ENCODE results near the gene PHF1.

The PHF1 gene

DNA sequence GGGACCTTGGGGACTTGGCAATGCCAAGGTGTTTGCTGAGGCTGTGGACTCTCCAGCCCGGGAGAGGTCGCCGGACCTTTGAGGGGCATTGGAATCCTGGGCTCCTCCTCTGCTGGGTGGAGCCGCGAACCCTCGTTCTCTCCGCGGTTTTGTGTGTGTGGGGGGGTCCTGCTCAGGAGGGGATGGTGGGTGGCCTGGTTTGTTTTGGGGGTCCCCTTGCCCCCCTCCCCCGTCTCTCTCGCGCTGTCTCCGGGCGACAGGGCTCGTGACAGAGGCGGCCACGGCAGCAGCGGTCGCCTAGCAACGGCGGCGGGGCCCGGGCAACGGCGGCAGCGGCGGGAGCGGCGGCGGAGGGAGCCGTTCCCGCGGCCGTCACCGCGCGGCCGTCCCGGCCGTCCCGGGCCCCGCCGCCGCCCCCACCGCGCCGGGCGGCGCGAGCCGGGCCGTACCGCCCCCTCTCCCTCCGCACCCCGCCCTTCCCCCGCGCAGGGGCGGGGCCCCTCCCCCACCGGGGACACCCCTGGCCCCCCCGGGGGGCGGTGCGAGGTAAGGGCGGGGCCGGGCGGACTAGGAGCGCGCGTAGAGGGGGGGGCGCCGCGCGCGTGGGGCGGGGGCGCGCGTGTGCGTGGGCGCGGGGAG lies 16.9 kb downstream of the PHF1 start:
- H3K4me2 ChIP-seq (ENCODE audit: low read length) = peak overlapping the region; percentile 84
- H3K9ac ChIP-seq (ENCODE audit: low read length) = peak overlapping the region; percentile 59; the same call in 1 of the 2 replicates
- H3K4me1 ChIP-seq (ENCODE audit: insufficient read depth, low read length, severe bottlenecking) = peaks cover 67% of the 10 kb centered on the region
- no peak overlapping the region for H2AFZ ChIP-seq (ENCODE audit: low read length)
- TF ChIP-seq EZH2 (IDR thresholded peaks at IDR 0.05; ENCODE audit: borderline replicate concordance, low read length) = no peak
- TF ChIP-seq, protein P1, sequence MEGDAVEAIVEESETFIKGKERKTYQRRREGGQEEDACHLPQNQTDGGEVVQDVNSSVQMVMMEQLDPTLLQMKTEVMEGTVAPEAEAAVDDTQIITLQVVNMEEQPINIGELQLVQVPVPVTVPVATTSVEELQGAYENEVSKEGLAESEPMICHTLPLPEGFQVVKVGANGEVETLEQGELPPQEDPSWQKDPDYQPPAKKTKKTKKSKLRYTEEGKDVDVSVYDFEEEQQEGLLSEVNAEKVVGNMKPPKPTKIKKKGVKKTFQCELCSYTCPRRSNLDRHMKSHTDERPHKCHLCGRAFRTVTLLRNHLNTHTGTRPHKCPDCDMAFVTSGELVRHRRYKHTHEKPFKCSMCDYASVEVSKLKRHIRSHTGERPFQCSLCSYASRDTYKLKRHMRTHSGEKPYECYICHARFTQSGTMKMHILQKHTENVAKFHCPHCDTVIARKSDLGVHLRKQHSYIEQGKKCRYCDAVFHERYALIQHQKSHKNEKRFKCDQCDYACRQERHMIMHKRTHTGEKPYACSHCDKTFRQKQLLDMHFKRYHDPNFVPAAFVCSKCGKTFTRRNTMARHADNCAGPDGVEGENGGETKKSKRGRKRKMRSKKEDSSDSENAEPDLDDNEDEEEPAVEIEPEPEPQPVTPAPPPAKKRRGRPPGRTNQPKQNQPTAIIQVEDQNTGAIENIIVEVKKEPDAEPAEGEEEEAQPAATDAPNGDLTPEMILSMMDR (IDR thresholded peaks at IDR 0.05; ENCODE audit: low read length) = peak; percentile 12; the same call in 1 of the 2 replicates
- no peaks in the 10 kb centered on the region for H3K36me3 ChIP-seq (ENCODE audit: insufficient read depth, low read length)
- H3K27me3 ChIP-seq (ENCODE audit: insufficient read depth, low read length) = no peaks in the 10 kb centered on the region
- H4K20me1 ChIP-seq (ENCODE audit: insufficient read depth, low read length) = no peaks in the 10 kb centered on the region
- no peaks in the 10 kb centered on the region for H3K9me2 ChIP-seq (ENCODE audit: low read depth, low read length)
- H3K9me3 ChIP-seq (ENCODE audit: low read length) = no peaks in the 10 kb centered on the region
- no peaks in the 10 kb centered on the region for H3K79me2 ChIP-seq (ENCODE audit: insufficient read depth, low read length)
- no peak overlapping the region for H3K27ac ChIP-seq (ENCODE audit: low read depth, low read length, poor library complexity, severe bottlenecking)
- peak overlapping the region; percentile 64 for H3K4me3 ChIP-seq (ENCODE audit: low read depth, low read length, poor library complexity, severe bottlenecking)
- H3F3A ChIP-seq (ENCODE audit: insufficient read depth, low read length) = 0 out of 2 replicates have a peak, but pooled peaks cover 5% of the 10 kb centered on the region

DNA sequence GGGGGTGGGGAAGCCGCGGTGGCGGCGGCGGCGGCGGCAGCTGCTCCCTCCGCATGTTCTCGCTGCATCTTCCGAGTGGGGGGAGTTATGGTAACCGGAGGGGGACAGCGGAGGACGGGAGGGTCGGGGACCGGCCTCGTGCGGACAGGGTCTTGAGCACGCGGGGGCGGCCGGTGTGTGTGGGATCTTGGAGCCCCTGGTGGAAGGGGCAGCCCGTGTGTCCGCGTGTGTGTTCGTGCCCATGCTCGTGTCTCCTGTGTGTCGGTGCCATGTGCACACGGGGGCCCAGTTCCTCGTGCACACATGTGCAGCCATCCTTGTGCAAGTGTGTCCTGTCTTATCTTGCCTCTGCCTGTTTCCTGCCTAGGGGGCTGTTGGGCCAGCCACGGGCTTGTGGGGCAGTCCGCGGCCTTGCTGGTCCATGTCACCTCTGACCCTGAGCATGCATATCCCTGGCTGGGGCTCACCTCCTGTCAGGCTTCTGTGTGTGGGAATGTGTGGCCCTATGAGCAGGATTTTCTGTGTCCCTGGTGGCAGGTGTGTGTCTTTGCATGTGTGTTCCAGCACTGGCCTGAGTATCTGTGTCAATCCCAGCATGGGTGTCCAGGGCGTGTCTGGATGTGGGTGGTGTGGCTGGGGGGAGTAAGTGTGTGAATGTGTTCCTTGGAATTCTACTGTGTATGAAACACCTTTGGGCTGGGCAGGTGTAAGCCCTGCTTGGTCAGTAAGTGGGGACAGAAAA lies 17.6 kb downstream of the PHF1 start:
- Histone ChIP-seq H3F3A (ENCODE audit: insufficient read depth, low read length) (0 out of 2 replicates have a peak, but pooled peaks cover 5% of the 10 kb centered on the region), H4K20me1 (ENCODE audit: insufficient read depth, low read length) (no peaks in the 10 kb centered on the region), H3K9ac (ENCODE audit: low read length) (peak overlapping the region; percentile 59), H3K79me2 (ENCODE audit: insufficient read depth, low read length) (no peaks in the 10 kb centered on the region), H3K4me2 (ENCODE audit: low read length) (peak overlapping the region; percentile 80), H2AFZ (ENCODE audit: low read length) (no peak overlapping the region), H3K4me1 (ENCODE audit: insufficient read depth, low read length, severe bottlenecking) (peaks cover 69% of the 10 kb centered on the region), H3K9me2 (ENCODE audit: low read depth, low read length) (no peaks in the 10 kb centered on the region), H3K9me3 (ENCODE audit: low read length) (no peaks in the 10 kb centered on the region), H3K4me3 (ENCODE audit: low read depth, low read length, poor library complexity, severe bottlenecking) (peak overlapping the region; percentile 64), H3K36me3 (ENCODE audit: insufficient read depth, low read length) (no peaks in the 10 kb centered on the region), H3K27ac (ENCODE audit: low read depth, low read length, poor library complexity, severe bottlenecking) (peak overlapping the region; percentile 60), H3K27me3 (ENCODE audit: insufficient read depth, low read length) (no peaks in the 10 kb centered on the region)
- no peak for TF ChIP-seq EZH2 (IDR thresholded peaks at IDR 0.05; ENCODE audit: borderline replicate concordance, low read length)
- TF ChIP-seq, protein P1 (IDR thresholded peaks at IDR 0.05; ENCODE audit: low read length) = peak; percentile 54

GRCh38 chr6:33428966-33429749 lies 18.3 kb downstream of the PHF1 start:
- no peaks in the 10 kb centered on the region for H3K36me3 ChIP-seq (ENCODE audit: insufficient read depth, low read length)
- no peaks in the 10 kb centered on the region for H3K79me2 ChIP-seq (ENCODE audit: insufficient read depth, low read length)
- peaks cover 69% of the 10 kb centered on the region for H3K4me1 ChIP-seq (ENCODE audit: insufficient read depth, low read length, severe bottlenecking)
- H3F3A ChIP-seq (ENCODE audit: insufficient read depth, low read length) = 0 out of 2 replicates have a peak, but pooled peaks cover 5% of the 10 kb centered on the region
- no peak overlapping the region for H2AFZ ChIP-seq (ENCODE audit: low read length)
- peak overlapping the region; percentile 80 for H3K4me2 ChIP-seq (ENCODE audit: low read length)
- H3K27me3 ChIP-seq (ENCODE audit: insufficient read depth, low read length) = no peaks in the 10 kb centered on the region
- peak overlapping the region; percentile 60 for H3K27ac ChIP-seq (ENCODE audit: low read depth, low read length, poor library complexity, severe bottlenecking)
- no peaks in the 10 kb centered on the region for H3K9me2 ChIP-seq (ENCODE audit: low read depth, low read length)
- H3K9me3 ChIP-seq (ENCODE audit: low read length) = no peaks in the 10 kb centered on the region
- peak overlapping the region; percentile 64 for H3K4me3 ChIP-seq (ENCODE audit: low read depth, low read length, poor library complexity, severe bottlenecking)
- peak overlapping the region; percentile 59; the same call in 1 of the 2 replicates for H3K9ac ChIP-seq (ENCODE audit: low read length)
- TF ChIP-seq, protein P1 (IDR thresholded peaks at IDR 0.05; ENCODE audit: low read length) = no peak
- H4K20me1 ChIP-seq (ENCODE audit: insufficient read depth, low read length) = no peaks in the 10 kb centered on the region

All from OCI-LY1 (cell line).